ENCODE results near the gene HRH2.
A peak's percentile ranks its signal among the peaks of the same experiment; 100 is the strongest.
"Not testable (repeated sequence)": the region's sequence is repeated elsewhere in the genome, so short reads cannot be mapped to it uniquely, and the experiment has no call there.

HRH2 gene

GRCh38 chr5:175715627-175716522, 58.0 kb downstream of the HRH2 start:
- FAIRE-seq, result no peak

GRCh38 chr5:175717837-175718236, 60.0 kb downstream of the HRH2 start:
- no peak for FAIRE-seq

- no peak for FAIRE-seq
Measured at GRCh38 chr5:175718401-175719108, 60.7 kb downstream of the HRH2 start.

GRCh38 chr5:175719109-175719432, 61.2 kb downstream of the HRH2 start:
- FAIRE-seq, result not testable (repeated sequence)

- FAIRE-seq, result no peak
Measured at GRCh38 chr5:175724314-175725275, 66.7 kb downstream of the HRH2 start.

GRCh38 chr5:175728316-175728715, 70.4 kb downstream of the HRH2 start:
- no peak for FAIRE-seq

- FAIRE-seq, result no peak
Measured at GRCh38 chr5:175728885-175729828, 71.3 kb downstream of the HRH2 start.

GRCh38 chr5:175729829-175730277, 72.0 kb downstream of the HRH2 start:
- peak; percentile 5 for FAIRE-seq

- FAIRE-seq, result no peak
Measured at GRCh38 chr5:175731172-175731571, 73.3 kb downstream of the HRH2 start.

GRCh38 chr5:175731756-175732465, 74.0 kb downstream of the HRH2 start:
- no peak for FAIRE-seq

- FAIRE-seq, result no peak
Measured at GRCh38 chr5:175733017-175733416, 75.1 kb downstream of the HRH2 start.

- no peak for FAIRE-seq
Measured at GRCh38 chr5:175734016-175734415, 76.1 kb downstream of the HRH2 start.

GRCh38 chr5:175734501-175734900, 76.6 kb downstream of the HRH2 start:
- FAIRE-seq, result no peak

- FAIRE-seq, result no peak
Measured at GRCh38 chr5:175735701-175736100, 77.8 kb downstream of the HRH2 start.

- no peak for FAIRE-seq
Measured at GRCh38 chr5:175736652-175737051, 78.8 kb downstream of the HRH2 start.

- no peak for FAIRE-seq
Measured at GRCh38 chr5:175737481-175737880, 79.6 kb downstream of the HRH2 start.

GRCh38 chr5:175738126-175738525, 80.3 kb downstream of the HRH2 start:
- no peak for FAIRE-seq

GRCh38 chr5:175738602-175739133, 80.8 kb downstream of the HRH2 start:
- no peak for FAIRE-seq

GRCh38 chr5:175740014-175740413, 82.1 kb downstream of the HRH2 start:
- no peak for FAIRE-seq

- FAIRE-seq, result no peak
Measured at GRCh38 chr5:175741556-175741955, 83.7 kb downstream of the HRH2 start.

All from TTC549 (cell line).